DMS 273 treated with DMSO at 0.1 percent for 48 hours (cell line): ENCODE measurements around the gene ME1.
A peak's percentile ranks its signal among the peaks of the same experiment; 100 is the strongest.
"Not testable (repeated sequence)": the region's sequence is repeated elsewhere in the genome, so short reads cannot be mapped to it uniquely, and the experiment has no call there.

Source experiments
- DNase-seq: peaks from one replicate; lab custom pipeline; 2025; lab: John Stamatoyannopoulos, UW

ME1 gene

DNA sequence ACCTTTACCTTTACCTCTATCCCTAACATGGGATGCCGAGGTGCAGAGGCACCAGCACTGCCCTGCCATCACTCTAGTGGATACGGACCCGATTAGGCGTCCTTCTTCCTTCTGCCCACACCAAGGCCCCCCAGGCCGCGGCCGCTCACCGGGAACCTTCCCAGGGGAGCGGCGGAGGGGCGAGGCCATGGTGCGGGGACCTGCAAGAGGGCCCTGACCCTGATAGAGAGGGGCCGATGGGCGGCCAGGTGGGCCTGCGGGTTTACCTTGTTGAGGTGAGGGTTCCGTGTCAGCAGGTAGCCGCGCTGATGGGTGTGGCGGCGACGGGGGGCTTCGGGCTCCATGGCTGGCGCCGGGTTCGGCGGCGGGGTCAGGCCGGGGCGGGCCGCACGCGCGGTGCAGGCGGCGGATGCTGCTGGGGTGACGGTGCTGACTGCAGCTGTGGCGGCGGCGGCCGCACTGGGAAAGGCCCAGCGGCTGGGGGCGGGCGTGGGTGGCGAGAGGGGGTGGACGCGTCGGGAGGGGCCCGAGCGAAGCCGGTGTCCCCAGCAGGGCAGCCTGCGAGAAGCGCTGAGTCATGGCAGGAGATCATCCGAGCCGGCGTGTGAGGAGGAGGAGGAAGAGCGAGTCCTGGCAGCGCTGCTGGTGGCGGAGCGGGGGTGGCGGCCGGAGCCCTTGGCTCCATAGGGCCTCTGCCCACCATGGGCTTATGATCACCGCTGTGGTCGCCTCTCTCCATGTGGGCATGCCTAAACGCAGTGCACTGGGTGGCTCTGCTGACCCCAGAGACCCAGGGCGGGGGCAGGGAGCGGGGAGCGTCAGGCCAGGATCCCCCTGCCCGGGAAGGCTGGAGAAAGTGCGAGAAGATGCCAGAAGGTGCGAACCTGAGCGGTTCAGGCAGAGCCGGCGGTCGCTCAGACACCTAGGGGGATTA, at the start of gene ME1:
Gene ME1 (minus strand): TSS at position 441 of the 934 bp plus-strand sequence. CDS start 97 bp downstream, at position 344.
- DNase-seq: peak; percentile 46

DNA sequence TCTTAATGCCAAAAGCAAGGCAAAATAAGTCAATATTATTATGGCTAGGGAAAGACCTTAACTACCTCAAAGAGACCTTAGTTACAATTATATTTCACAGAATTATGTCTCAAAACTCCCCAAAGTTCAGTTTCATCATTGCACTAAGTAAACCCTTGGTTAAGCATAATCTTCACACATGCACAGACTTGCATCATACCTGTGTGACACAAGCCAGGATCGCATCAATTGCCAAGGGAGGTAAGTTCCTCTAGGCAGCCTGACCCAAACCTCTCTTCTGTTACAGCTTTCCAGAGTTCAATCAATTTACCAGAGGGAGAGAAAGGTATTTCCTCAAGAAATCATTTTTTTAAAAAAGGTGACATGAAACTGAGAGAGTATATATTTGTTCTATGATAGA, 49.6 kb upstream of the ME1 start:
- no peak for DNase-seq

DNA sequence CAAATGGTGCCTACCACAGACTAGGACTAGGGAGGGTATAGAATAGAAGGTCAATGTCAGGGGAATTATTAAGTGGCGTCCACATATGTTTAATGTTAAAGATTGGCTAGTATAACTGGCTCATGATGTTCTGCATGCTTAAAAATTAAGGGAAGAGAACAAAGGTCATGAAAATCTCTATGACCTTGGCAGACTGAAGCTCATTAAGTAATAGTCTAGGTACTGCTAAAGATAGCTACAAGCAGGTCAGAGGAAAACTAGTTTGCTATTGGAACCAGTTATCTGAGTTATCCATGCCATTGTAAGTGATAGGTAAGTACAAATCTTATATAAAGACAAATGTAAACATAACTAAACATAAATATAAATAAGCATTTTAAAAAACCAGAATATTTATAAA, 48.5 kb upstream of the ME1 start:
- DNase-seq: no peak

DNA sequence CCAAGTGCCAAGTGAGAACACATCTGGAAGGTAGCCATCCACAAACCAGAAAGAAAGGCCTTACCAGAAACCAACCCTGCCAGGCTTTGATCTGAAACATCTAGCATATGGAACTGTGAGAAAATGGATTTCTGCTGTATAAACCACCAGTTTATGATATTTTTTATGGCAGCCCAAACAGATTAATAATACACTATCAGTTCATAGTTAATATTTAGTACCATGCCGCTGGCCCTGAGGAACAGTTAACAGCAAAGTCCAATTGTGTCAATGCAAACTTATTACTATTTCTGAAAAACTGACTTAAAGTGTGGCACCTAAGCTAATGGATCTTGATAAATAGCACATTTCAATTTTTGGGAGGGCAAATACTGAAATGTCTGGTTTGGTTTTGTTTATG, 46.1 kb upstream of the ME1 start:
- DNase-seq: no peak

DNA sequence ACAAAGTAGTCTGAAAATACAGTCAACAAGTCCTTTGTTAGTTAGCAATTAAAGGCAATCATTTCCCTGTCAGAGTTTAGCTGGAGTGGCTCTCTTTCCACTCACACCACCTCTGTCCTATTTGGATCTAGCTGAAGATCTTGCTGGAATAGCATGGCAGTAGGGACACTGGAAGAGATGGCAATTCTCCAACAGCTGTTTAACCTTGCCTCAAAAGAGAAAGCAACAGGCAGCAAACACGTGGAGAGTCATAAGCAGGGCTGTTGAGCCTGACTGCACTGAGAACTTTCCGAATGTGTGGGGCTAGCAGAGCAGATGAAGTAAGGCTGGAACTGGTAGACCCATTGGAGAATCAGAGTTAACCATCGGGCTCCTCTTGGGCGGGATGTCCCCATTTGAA, 43.5 kb upstream of the ME1 start:
- no peak for DNase-seq

DNA sequence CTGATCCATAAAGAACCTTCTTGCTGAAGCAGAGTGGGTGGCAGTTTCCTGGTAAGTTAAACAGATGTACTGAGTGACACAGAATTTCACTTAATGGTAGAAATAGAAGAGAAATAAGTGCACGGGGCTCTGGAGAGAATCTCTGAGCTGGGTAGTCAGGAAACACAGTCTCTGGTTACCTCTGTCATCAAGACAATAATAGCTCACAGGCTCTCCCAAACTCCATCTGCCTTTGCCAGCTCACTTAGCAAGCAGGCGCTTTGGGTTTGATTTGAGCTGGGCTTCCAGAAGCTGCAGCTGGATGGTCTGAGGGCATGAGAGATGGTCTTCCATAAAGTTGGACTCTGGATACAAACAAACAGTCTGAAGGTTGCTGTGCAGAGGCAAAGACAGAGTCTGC, 41.9 kb upstream of the ME1 start:
- DNase-seq: no peak

DNA sequence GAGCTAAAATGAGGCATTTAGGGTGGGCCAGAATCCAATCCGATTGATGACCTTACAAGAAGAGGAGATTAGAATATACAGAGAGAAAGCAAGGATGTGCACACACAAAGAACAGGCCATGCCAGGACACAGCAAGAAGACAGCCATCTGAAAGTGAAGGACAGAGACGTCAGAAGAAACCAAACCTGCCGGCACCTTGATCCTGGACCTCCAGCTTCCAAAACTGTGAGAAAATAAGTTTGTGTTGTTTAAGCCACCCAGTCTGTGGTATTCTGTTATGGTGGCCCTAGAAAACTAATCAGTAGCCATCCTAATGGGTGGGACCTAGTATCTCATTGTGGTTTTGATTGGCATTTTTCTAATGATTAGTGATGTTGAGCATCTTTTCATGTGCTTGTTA, 39.7 kb upstream of the ME1 start:
- DNase-seq: no peak

DNA sequence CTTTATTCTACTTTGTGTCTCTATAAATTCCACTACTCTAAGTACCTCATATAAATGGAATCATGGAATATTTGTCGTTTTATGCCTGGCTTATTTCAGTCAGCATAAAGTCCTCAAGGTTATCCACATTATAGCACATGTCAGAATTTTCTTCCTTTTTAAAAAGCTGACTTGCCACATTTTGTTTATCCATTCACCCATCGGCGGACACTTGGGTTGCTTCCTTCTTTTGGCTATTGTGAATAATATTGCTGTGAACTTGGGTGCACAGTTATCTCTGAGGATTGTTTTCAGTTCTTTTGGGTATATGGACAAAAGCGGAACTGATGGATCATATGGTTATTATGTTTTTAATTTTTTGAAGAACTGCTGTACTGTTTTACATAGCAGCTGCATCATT, 39.1 kb upstream of the ME1 start:
- DNase-seq: no peak

DNA sequence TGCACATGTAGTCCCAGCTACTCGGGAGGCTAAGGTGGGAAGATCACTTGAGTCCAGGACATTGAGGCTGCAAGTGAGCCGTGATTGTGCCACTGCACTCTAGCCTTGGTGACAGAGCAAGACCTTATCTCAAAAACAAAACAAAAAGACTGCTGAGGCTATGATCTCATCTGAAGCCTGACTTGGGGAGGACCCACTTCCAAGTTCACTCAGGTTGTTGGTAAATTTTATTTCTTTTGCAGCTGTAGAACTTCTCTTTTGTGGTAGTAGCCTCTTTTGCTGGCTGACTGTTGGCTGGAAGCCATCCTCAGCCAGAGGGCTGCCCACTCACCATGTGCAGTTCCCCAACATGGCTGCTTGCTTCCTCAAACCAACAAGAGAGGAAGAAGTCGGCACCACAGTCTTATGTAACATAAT, 36.8 kb upstream of the ME1 start:
- DNase-seq: no peak

DNA sequence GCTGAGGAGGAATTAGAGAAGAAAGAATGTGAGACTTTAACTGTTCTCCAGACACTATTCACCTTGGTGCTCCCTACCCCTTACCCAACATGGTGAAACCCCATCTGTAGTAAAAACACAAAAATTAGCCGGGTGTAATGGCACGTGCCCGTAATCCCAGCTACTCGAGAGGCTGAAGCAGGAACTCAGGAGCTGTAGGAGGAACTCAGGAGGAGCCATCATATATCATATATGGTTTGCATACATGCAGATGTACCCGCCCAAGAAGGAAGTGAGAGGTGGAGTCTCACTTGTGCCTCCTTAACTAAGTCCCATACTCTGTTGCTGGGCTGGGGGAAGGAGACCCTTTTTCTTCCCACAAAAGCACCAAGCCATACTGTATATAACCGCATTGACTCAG, 35.5 kb upstream of the ME1 start:
- DNase-seq: no peak

DNA sequence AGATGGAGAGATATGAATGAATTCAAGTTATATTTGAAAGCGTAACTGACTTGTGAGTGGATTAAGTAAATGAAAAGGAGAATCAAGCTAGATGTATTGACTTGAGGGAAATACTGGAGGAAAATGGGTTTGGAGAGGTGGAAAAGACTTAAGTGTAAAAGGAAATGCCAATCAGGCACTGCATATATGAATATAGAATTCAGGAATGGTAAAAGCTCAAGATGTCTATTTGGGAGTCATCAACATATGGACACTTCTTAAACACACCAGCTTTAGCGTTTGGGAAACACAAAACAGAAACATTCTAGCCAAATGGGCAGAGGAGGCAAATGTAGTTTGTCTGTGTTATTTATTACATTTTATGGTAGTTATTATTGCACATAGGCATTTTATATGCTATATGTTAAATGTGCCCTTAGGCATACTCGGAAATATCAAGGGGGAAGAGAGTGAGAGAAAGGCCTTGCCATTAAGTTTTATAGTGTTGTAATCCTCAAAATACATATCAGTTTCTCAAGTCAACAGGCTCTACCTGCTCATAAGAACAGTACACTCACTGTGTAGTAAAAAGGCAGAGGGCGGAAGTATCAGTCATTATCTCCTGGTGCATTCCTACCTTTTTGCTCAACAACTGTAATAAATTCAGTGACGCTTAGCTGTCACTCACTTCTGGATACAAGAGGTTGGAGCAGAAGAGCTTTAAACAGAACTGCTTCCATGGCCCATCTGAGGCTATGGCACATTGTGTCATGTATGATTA, 33.7 kb upstream of the ME1 start:
- DNase-seq: no peak

DNA sequence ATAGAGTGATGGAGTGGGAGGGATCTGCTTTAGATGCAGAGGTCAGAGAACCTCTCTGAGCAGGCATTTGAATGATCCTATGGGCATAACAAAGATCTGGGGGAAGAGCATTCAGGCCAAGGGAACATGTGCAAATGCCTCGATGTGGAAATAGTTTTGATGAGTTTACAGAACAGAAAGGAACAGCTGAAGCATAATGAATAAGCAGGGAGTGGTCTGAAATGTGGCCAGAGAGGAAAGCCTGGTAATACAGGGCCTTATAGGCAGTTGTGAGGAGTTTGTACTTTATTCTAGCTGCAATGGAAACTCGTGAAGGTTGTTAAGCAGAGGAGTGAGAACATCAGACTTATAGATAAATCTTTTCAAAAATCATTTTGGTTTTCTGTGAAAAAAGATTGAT, 33.0 kb upstream of the ME1 start:
- no peak for DNase-seq

DNA sequence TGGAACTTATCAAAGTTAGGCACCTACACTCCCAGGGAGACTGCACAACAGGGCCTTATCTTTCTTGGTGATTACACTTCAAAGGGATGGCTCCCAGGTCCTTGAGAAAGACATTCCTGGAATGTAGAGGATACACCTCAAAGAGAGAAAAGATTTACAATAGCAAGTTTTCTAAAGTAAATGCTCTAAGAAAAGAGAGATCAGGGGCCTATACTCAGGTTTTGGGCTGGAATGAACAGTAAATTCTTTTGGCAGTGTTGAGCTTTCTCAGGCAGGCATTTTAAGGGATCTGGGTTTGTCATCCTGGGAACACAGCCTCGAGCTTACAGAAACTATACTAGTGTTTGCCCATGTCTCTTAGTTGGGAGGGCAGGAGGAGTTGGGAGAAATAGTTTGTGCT, 31.7 kb upstream of the ME1 start:
- DNase-seq: no peak

DNA sequence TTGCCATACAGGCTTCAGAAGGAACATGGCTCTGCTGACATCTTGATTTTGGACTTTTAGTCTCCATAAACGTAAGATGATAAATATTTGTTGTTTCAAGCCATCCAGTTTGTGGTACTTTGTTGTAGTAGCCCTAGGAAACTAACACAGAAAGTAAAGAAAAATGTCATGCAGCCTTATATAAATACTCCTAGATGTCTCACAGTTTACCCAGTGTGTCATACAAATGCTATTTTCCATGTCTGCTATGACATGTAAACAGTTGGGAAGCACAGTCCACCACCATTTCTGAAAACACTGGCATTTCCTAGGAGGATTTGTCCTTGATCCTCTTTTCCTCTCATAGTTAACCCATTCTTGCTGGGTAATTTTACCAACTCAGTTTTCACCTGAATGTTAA, 30.6 kb upstream of the ME1 start:
- no peak for DNase-seq

DNA sequence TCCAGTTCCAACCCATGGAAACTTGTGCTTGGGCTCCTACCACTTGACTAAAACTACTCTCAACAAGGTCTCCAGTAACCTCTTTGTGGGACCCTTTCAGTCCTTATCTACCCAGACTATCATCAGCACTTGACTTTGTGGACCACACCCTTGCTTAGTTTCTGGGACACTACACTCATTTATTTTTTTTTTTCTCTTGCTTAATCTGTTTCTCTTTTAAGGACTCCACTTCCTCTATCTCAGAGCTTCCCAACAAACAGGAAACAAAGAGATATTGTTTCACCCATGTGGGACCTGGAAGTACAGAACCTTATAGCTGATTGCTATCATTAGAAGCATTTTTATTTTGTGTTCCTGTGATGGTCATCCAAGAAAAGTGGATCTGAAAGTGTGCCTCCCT, 28.8 kb upstream of the ME1 start:
- DNase-seq: no peak

DNA sequence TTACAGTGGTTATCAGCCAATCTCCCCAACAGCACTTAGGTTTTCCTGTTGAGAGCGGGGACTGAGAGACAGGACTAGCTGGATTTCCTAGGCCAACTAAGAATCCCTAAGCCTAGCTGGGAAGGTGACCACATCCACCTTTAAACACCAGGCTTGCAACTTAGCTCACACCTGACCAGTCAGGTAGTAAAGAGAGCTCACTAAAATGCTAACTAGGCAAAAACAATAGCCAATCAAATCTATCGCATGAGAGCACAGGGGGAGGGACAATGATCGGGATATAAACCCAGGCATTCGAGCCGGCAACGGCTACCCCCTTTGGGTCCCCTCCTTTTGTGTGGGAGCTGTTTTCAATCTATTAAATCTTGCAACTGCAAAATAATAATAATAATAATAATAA, 19.2 kb upstream of the ME1 start:
- not testable (repeated sequence) for DNase-seq

DNA sequence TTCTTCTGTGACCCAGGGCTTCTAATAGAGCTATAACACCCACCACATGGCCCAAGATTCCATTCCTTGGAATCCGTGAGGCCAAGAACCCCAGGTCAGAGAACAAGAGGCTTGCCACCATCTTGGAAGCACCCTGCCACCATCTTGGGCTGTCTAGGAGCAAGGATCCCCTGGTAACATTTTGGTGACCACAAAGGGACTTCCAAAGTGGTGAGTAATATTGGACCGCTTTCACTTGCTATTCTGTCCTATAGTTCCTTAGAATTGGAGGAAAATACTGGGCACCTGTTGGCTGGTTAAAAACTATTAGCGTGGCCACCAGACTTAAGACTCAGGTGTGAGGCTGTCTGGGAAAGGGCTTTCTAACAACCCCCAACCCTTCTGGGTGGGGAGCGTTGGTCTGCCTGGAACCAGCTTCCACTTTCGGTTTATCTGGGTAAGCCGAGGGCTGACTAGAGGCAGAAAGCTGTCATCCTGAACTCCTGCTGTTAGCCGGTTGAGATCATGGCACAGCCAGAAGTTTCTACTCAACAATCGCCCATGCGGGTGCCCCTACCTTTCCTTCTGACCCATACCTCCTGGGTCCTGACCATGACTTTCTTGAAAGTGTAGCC, 13.3 kb upstream of the ME1 start:
- DNase-seq: not testable (repeated sequence)

DNA sequence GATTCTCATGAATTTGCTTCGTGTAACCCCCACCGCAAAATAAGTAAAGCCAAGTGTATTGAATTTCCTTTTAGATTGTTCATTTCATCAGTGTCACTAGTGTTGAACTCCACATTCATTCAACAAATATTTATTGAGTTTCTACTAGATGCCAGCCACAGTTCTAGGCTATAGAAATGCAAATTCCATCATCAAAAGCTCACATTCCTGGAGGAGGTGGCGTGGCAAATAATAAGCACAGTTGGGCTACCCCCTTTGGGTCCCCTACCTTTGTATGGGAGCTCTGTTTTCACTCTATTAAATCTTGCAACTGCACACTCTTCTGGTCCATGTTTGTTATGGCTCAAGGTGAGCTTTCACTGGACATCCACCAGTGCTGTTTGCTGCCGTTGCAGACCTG, 12.7 kb upstream of the ME1 start:
- no peak for DNase-seq

DNA sequence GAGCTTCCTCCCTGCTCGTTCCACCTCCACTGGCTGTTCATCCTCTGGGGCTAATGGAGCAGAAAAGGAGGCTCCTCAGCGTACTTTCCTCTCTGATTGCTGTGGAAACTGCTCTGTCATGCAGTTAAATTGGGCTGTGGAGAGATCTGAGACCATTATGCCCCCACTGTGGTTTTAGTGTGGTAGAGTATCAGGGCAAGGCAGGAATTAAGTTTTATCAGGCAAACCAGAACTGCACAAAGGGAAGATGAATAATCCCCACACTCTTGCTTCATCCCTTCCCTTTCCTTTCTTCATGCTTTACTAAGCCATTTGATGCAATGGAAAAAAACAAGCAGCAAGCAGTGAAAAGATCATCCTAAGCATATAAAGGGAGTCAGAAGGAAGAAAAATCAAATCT, 11.9 kb upstream of the ME1 start:
- no peak for DNase-seq

DNA sequence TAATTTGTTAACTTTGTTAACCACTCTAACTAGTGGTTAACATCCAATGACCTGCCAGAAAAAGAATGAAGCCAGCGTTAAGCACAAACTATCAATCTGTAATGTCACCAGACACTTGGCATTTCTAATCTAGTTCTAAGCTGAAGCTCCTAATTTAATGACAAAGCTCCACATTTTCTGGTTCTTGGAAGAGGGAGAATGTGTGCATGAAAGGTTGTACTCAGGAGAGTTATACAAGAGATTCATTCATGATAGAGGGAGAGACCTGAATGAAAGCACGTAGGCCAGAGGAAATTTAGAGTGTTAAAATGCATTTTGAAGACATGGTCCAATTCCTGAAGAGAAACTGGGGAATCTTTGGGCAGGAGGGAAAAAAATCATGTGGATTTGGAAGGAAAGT, 8.3 kb upstream of the ME1 start:
- no peak for DNase-seq

DNA sequence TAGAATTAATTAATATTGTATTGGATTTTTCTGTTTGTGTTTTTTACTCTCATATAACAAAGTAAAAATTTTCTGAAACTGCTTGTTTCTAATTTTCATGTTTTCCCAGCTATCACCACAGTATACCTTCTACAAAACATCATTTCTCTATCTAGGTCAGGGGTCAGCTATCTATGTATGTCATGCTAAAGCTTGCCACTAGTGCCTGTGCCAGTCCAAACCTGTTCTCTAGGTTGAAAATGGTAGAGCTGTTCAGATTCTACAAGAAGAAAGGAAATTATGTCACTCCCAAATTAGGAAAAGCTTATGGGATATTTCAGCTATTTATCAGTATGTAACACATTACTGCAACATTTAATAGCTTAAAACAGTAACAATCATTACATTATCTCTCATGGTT, 5.8 kb upstream of the ME1 start:
- DNase-seq: no peak

DNA sequence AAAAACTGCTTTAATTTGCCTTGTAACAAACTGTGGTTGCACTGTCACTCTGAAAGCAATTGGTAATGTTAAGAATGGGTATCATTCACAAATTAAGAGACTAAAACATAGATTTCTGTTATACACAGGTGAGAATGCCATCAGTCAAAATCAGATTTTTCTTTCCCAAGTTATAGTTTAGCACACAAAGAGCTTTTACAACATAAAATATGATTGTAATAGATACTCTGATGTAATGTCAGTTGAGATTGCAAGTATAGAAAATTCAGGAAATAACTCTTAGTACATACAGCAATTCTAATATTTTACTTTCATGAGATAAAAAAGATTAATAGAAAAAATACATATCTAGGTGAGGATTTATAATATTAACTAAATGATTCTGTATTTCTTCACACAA, 2.3 kb upstream of the ME1 start:
- DNase-seq: no peak

DNA sequence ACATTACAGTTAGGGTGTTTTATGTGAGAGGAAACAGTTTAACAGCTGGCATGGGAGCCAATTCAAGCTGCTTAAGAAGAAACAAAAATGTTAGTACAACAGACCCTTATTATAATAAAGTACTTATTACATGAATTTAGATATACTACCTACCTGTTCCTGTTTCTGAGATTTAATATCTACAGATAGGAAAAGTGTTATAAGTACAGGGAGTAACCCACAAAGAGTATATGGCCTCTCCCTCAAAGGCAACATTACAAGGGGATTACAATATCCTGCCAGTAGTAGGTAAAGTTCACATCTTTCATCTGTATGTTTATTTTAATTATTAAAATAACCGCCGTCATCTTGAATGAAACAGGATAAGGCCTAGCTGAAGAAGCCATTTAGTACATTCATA, 1.8 kb upstream of the ME1 start:
- no peak for DNase-seq
